ENCODE results near the gene NDUFC2. TPM values are rescaled to one million over a fixed set of nuclear protein-coding genes. Genes with fewer than 3 reads are reported as not detected.
"Not testable (repeated sequence)": the region's sequence is repeated elsewhere in the genome, so short reads cannot be mapped to it uniquely, and the experiment has no call there.

Gene NDUFC2
- total and polyA plus RNA-seq, 2 experiments from 2014 or later: 123 to 689 TPM

DNA sequence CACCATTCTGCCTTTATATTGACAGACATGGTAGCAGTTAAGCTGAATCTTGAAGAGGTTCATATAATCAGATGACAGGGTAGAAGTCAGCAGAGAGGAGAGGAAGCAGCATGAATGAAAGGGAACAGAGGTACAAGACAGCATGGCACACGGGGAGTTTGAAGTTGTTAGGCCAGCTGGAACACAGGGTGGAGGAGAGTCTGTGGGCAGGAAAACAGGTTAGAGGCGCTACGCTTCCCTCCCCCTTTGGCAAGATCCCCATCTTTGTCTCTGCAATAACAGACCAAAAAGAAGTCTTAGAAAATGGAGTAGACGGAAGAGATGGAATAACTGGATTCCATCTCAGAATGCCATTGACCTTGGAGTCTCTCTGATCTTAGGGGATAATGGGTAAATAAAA is 20.0 kb upstream of the NDUFC2 start:
- Histone ChIP-seq H3K27me3 (no peaks in the 10 kb centered on the region), H3K4me3 (no peak overlapping the region), H3K9me3 (ENCODE audit: low read depth) (no peaks in the 10 kb centered on the region), H3K27ac (no peak overlapping the region), H3K4me1 (ENCODE audit: low read depth) (no peaks in the 10 kb centered on the region), H3K36me3 (peaks cover 10% of the 10 kb centered on the region)
- TF ChIP-seq, protein P1, sequence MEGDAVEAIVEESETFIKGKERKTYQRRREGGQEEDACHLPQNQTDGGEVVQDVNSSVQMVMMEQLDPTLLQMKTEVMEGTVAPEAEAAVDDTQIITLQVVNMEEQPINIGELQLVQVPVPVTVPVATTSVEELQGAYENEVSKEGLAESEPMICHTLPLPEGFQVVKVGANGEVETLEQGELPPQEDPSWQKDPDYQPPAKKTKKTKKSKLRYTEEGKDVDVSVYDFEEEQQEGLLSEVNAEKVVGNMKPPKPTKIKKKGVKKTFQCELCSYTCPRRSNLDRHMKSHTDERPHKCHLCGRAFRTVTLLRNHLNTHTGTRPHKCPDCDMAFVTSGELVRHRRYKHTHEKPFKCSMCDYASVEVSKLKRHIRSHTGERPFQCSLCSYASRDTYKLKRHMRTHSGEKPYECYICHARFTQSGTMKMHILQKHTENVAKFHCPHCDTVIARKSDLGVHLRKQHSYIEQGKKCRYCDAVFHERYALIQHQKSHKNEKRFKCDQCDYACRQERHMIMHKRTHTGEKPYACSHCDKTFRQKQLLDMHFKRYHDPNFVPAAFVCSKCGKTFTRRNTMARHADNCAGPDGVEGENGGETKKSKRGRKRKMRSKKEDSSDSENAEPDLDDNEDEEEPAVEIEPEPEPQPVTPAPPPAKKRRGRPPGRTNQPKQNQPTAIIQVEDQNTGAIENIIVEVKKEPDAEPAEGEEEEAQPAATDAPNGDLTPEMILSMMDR (IDR thresholded peaks at IDR 0.05; ENCODE audit: low read depth, low read length): no peak
- DNase-seq (ENCODE audit: low read depth in 1 of 2, low spot score in 1 of 2): no peak

DNA sequence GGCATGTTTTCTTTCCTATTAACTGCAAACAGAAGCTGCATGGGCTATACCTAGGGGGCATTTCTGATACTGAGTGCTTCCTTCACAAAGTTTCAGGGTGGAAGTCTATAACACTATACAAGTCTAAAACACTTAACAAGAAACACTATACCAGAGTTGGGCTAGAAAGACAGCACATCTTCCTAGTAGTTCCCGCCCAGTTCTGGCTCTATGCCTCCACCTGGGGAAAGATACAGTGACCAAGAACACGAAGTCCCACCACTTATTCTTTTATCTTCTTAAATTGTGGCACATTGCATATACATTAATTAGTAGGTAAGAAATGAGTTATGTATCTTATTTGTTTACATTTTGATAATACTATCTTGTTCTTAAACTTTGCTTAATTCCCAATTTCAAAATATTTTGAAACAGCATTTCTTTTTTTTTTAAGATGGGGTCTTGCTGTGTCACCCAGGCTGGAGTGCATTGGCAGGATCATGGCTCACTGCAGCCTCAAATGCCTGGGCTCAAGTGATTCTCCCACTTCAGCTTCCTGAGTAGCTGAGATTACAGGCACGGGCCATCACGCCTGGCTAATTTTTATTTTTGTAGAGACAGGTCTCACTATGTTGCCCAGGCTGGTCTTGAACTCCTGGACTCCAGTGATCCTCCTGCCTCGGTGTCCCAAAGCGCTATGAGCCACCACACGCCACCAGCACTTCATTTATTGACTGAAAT is 18.2 kb upstream of the NDUFC2 start:
- DNase-seq (ENCODE audit: low read depth in 1 of 2, low spot score in 1 of 2): no peak
- Histone ChIP-seq H3K36me3 (no peaks in the 10 kb centered on the region), H3K9me3 (ENCODE audit: low read depth) (no peaks in the 10 kb centered on the region), H3K27me3 (no peaks in the 10 kb centered on the region), H3K27ac (no peak overlapping the region), H3K4me1 (ENCODE audit: low read depth) (no peaks in the 10 kb centered on the region), H3K4me3 (no peak overlapping the region)
- TF ChIP-seq, protein P1 (IDR thresholded peaks at IDR 0.05; ENCODE audit: low read depth, low read length): no peak

DNA sequence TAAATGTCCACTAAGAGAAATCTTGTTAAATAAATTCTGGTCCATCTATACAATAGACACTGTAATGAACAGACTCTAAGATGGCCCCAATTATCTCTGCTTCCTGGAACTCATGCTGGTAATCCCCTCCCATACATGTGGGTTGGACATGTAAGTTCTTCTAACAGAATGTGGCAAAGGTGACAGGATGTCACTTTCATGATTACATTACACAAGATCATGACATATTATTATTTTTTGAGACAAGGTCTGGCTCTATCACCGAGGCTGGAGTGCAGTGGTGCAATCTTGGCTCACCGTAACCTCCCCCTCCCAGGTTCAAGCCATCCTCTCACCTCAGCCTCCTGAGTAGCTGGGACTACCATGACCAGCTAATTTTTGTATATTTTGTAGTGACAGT is 14.6 kb upstream of the NDUFC2 start:
- Histone ChIP-seq H3K4me1 (ENCODE audit: low read depth) (no peaks in the 10 kb centered on the region), H3K27ac (no peak overlapping the region), H3K36me3 (no peaks in the 10 kb centered on the region), H3K27me3 (no peaks in the 10 kb centered on the region), H3K4me3 (no peak overlapping the region), H3K9me3 (ENCODE audit: low read depth) (no peaks in the 10 kb centered on the region)
- no peak for DNase-seq (ENCODE audit: low read depth in 1 of 2, low spot score in 1 of 2)
- TF ChIP-seq, protein P1 (IDR thresholded peaks at IDR 0.05; ENCODE audit: low read depth, low read length): no peak

DNA sequence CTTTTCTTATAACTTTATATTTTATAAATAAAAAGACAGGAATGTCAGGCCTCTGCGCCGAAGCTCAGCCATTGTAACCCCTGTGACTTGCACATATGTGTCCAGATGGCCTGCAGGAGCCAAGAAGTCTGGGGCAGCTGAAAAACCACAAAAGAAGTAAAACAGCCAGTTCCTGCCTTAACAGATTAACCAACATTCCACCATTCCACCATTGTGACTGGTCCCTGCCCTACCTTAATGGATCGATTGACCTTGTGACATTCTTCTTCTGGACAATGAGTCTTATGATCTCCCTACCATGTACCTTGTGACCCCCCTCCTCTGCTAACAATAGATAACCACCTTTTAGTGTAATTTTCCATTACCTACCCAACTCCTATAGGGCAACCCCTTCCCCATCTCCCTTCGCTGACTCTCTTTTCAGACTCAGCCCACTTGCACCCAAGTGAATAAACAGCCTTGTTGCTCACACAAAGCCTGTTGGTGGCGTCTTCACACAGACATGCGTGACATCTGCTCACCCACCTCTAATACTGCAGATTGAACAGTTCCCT is 6.9 kb upstream of the NDUFC2 start:
- H3K4me3 ChIP-seq; H3K27me3 ChIP-seq; H3K27ac ChIP-seq; H3K9me3 ChIP-seq (ENCODE audit: low read depth); H3K4me1 ChIP-seq (ENCODE audit: low read depth); H3K36me3 ChIP-seq; DNase-seq (ENCODE audit: low read depth in 1 of 2, low spot score in 1 of 2): not testable (repeated sequence)

DNA sequence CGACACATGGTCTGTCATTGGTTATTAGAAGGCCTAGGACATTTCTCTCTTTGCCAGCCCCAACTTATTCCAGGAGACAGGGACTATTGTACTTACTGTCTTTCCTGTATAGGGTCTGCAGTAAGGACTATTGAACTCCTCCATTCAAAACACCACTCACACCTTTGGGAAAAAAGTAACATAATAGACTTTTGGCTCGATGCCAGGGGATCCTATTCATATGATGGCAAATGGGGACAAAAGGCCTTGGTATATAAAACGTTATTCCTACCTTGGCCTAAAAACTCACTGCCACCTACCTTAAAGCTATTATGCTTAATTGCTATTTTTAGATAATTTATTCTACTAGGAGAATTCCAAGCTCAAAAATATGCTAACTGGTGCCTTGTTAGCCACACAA is 6.3 kb upstream of the NDUFC2 start:
- no peaks in the 10 kb centered on the region for H3K9me3 ChIP-seq (ENCODE audit: low read depth)
- TF ChIP-seq, protein P1 (IDR thresholded peaks at IDR 0.05; ENCODE audit: low read depth, low read length): no peak
- H3K27me3 ChIP-seq: peaks cover 3% of the 10 kb centered on the region
- no peak overlapping the region for H3K4me3 ChIP-seq
- no peaks in the 10 kb centered on the region for H3K36me3 ChIP-seq
- no peaks in the 10 kb centered on the region for H3K4me1 ChIP-seq (ENCODE audit: low read depth)
- DNase-seq (ENCODE audit: low read depth in 1 of 2, low spot score in 1 of 2): no peak
- H3K27ac ChIP-seq: no peak overlapping the region

DNA sequence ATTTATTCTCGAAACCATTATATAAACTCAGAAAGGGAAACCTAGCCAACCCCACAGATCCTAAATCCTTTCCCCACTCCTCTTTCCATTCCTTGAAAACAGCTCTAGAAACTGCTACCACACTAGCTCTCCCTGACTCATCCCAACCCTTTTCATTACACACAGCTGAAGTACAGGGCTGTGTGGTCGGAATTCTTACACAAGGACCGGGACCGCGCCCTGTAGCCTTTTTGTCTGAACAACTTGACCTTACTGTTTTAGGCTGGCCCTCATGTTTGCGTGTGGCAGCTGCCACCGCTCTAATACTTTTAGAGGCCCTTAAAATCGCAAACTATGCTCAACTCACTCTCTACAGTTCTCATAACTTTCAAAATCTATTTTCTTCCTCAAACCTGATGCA is 4.8 kb upstream of the NDUFC2 start:
- not testable (repeated sequence) for DNase-seq (ENCODE audit: low read depth in 1 of 2, low spot score in 1 of 2); H3K4me1 ChIP-seq (ENCODE audit: low read depth); H3K9me3 ChIP-seq (ENCODE audit: low read depth); H3K27ac ChIP-seq; H3K27me3 ChIP-seq; H3K4me3 ChIP-seq; H3K36me3 ChIP-seq

All from cardiac muscle cell (in vitro differentiated cells and primary cell).